ENCODE results near the gene RAPGEF4.

The RAPGEF4 gene

DNA sequence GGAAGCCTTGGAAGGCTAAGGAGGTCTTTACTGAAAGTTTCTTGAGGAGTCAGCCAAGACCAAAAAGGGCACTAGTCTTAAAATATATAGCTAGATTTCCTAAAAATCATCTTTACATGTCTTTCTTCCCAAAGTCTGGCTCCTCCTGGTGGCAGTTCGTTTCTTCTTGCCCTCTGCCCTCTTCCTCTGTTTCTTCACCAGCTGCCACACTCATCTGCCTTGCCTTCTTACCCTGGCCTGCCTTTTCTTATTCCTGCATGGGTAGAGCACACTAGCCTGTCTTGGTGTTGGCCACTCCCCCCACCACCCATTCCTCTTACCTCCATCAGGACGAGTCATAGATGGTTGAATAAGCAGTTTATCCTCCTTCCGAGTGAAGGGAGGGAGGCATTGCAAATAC is 129.8 kb downstream of the RAPGEF4 start:
- no peak for DNase-seq

DNA sequence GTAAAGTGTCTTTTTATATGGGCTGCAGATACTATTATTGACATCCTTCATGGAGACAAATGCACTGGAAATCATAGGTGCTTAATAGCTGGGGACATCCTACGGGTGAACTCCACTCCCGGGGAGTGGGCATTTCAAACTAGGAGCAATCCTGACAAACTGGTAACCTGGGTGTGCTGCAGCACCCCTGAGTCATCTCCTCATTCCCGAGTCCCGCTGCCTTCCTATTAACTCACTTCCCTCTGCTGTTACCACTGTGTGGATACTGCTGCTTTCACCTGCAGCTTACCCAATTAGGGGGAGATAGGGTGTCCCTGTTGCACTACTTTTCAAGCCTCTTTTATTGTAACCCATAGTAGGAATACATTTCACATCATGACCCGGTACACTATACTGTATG is 134.2 kb downstream of the RAPGEF4 start:
- DNase-seq = no peak

DNA sequence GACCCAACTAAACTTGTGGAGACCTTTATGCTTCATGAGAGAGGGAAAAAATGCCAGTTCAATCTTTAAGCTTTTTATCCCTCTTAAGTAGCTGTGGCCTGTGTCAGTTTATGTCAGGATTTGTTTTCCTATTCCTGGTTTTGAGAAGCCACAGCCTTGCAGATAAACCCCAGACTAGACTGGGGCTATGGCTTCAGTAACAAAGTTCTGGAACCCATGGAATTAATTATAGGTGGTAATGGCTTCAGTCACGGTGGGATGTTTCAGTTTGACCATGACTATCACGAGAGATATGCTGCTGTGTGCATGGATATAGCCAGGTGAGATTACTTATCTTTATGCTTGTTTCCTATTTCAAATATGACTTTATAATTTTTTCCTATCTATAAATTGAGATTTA is 134.8 kb downstream of the RAPGEF4 start:
- DNase-seq = no peak

DNA sequence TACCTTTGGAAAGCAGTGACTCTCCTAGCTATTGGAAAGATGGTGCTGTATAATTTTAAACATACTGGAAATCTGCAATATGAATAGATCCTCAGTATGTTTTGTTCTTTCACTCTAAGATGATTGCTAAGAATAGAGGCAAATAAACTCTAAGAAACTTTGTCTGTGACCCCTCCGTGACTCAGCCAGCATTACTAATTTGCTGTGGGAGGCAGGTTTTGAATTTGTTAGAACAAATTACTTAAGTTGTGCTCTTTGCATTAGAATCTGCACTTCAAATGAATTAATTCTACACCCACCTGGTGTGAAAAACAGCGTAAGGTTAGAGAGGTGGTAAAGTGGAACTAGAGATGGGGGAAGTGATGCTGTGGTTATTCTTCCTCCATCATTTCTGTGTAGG is 142.2 kb downstream of the RAPGEF4 start:
- no peak for DNase-seq

DNA sequence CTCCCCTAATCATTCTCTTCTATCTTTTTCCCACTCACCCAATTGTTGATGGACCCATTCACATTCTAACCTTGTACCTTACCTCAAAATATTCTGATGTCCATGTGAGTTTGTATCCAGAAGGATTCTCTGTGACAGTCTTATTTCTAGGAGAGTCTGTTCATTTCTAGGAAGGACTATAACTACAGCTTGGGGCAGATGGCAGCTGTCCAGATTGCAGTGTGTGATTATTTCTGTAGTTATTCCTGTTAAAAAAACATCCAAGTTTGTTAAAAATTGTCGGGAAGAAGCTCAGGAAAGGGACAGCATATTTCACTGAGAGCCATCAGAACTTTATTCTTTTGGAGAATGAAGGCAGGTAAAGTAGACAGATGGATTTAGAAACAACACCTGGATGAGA is 142.6 kb downstream of the RAPGEF4 start:
- DNase-seq = no peak

DNA sequence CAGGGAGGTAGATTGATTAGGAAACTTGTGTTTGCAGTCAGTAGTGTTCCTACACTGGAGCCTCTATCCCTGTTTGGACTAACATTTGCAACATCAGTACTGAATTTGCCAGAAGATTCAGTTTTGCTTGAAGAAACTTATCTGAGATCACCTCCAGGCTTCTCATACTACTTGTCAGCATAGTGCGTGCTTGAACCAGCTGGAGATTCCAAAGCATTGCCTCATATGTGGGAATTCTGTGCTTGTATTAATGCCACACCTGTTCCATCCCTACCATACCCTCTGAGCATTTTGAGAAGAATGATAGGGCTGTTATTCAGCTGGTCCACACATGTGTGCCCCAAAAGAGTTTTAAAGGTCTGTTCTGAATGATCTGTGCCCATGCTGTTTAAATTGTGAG is 148.7 kb downstream of the RAPGEF4 start:
- DNase-seq = no peak

DNA sequence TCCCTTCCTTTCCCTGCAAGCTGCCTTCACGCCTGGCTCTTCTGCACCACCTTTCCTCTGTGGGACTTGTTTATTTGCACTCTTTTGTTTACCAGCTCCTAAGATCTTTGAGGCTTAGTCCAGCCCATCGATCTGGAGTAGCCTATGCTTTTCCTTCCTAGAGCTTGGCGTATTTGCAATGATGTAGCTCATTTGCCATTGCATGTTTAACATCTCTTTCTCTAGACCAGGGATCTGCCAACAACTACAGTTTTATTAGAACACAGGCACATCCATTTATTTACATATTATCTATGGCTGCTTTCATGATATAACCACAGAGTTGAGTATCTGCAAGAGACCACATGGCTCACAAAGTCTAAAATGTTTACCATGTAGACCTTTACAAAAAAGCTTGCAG is 150.4 kb downstream of the RAPGEF4 start:
- DNase-seq = no peak

DNA sequence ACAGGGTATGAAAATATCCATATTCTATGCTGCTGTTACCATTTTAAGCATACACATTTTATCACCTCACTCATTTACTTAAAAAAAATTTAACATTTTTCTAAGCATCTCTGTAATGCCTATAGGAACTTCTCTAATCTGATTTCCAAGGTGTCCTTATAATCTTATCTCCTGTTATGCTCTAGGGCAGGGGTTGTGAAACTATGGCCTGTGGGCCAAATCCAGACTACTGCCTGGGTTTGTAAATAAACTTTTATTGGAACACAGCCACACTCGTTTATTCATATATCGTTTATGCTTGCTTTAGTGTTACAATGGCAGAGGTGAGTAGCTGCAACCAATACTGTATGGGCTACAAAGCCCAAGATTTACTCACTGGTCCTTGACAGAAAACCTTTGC is 151.6 kb downstream of the RAPGEF4 start:
- DNase-seq = no peak

DNA sequence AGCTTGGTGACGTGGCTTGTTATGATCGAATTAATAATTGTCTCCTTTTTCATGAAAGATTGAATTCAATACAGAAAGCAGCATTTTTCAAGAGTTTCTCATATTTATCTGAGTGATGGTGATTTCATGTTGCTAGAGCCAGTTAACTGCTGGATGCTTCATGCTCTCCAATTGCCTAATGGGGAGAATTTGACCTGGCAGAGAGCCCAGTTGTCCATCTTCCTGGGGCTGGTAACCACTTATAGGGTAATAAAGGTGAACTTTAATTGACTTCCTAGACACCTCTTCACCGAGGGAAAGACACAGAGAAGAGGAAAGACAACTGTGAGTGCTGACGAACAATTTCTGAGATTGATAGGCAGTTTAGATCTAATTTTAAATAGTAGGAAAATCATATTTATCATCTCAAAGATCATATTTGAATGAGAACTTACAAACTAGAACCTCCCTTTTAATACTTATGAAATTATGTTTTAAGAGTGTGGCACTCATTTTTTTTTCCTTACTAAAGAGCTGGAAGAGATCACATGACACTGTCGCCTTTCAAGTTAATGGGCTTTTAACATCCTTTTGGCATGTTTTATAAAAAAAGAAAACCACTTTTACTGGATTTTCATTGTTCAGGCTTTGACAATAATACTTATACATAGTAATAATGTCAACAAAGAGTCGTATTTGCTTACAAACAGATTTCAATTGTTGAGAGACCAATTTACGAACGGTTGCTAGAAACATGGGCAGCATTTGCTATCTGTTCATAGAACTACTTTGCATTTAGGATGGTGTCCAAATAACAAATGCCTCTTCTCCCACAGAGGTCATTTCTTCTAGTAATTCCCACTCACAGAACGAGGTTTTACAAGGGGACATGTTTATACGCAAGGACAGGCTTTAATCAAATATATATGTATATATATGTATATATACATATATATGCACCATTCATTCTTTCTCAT is 153.3 kb downstream of the RAPGEF4 start:
- peak; percentile 23 for DNase-seq

DNA sequence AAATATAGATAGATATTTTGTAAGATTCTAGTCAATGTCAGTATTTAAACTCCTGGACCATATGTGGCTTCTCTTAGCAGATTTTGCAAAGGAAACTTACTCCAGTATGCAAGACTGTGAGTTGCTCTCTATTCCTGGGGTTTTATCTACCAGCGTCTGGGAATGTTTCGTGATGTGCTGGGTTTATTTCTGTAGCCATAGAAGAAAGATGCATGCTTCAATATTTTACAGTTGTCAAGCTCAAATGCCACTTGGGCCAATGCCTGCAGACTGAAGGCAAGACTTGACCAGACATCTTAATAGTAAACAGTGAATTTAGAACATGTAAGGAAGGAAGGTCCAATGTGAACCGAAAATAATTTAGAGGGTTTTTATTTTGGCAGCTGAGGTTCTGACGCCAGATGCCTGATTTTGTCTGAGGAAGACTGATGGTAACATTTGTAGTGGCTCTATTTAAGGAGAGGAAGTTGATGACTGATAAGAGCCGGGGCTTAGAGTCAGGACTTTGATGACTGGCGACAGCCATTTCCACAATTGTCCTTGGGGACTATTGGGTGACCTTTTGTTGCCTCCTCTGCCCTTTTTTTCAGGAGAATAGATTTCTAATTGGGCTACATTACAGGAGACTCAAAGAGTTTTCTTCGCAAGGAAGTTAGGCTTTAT is 154.3 kb downstream of the RAPGEF4 start:
- no peak for DNase-seq

DNA sequence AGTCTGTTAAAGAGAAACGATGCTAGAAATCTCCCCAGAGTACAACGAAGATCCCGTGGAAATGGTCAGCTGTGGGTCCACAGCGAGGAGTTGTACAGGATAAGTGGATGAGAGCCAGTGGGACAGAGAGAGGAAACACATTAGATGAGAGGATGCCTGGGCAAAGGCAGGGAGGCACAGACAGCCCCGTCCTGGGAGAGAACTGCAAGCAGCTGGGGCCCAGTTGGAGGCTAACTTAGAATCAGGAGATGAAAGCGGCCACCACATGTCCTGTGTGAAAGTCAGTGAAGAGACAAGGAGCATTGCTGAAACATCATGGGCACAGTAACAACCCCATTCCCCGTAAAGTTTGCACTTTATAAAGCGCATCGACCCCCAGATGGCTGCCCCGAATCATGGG is 157.5 kb downstream of the RAPGEF4 start:
- no peak for DNase-seq

DNA sequence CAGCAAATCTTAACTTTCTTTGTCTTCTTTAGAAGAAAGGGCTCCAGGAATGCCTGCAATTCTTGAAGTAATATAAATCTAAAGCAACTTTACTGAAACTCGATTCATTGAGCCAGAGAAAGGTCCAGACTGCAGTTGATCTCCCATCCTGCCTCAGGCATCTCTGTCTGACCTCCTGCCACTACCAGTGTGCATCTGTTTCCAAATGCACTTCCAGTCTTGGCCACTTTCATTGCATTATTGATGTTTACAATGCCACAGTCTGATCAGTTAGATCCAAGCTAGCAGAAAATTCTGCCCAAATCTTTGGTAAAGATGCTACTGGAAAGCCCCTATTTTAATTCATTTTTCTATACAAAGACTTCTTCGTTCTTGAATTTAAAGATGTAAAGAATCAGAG is 158.0 kb downstream of the RAPGEF4 start:
- DNase-seq = no peak

DNA sequence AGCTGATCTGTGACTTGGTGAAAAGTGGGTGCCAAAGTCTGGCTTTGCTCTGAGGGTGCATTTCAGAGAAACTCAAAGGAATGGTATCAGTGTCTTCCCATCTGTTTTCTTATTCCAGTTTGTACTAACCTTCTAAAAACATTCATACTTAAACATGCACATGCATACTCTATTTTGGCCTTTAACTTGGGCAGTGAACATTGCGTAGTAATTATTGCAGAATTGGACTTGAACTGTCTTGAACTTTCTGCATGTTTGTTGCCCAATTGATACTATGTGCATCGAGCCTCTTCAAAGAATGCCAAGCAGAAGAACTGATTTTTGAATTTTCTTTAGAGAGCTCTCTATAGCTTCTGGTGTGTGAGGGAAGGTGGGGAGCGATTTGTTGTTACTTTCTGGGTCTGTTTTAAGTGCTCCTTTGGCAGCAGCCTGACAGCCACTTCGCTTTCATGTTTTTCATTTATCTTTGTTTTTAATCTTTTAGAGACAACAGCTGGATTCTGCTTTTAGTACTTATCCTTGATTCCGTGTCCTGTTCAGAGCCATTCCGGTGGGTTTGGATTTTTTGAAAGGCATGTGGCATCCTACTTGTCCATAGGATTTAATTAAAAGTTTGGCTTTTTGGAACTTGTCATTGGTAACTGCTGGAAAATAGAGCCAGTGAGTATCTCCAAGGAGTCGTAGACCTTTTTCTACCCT is 159.2 kb downstream of the RAPGEF4 start:
- DNase-seq = no peak

DNA sequence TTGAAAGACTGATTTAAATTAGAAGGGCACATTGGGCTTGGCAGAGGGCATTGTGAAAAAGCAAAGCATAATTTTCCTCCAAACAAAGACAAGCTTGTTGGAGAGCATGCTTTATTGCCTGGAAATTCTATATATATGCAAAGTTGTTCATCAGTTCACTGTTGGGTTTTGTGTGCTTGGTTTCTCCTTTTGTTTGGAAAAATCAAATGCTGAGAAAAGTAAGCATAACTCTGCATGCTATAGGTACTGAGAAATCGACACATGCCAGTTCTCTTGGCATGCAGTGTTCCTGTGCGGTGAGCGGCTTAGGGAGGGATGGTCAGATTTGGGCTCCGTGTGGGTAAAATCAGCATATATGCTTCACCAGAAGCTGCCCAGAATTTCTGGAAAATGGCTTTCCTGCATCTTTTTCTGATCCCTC is 161.0 kb downstream of the RAPGEF4 start:
- DNase-seq = no peak

DNA sequence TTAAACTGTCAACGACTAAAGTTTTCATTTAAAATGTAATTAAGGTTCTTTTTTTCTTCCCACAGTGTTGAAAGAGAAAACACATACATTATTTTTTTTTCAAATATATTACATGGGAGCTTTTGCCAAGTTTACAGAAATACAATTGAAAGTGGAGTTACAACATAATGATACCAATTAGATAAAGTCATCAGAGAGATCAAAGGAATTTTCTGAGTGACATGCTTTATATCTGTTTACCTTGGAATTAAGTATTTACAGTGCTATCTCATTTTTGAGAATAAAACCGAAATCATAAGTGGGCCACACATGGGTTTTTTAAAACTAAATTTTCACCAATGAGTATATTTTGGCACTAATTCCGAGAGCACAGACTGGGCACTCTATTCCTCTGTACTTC is 165.2 kb downstream of the RAPGEF4 start:
- no peak for DNase-seq

DNA sequence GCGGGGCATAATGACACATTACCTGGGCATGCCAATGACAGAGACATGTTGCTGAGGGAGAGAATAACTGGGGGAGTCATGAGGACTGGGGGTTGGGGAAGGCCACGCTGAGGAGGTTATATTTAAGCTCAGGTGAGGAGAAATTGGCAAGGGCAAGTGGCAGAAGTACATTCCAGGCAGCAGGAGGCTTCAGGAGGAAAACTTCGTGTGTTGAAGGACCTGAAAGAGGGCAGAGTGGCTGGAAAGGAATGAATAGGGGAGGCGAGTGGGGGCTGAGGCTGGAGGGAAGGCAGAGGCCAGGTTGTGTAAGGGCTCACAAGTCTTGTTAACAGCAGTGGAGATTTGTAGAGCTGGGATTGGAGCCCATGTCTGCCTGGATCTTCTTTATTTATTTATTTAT is 166.3 kb downstream of the RAPGEF4 start:
- no peak for DNase-seq

DNA sequence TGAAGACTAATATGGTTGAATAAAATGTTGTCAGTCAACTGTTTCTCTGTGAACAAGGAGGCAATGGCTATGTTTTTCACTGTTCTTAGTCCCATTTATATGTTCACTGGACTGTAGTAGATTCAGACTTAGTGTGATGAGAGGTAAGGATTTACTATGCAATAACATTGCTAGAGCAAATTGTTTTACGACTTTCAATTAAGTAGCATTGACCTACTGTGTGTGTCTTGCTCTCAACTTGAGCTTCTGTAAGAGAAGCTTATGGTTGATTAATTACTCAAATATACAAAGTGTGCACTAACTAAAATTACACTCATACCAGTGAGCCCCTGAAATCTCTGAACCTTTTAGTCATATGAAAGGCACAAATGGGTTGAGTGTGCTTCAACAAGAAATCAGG is 168.6 kb downstream of the RAPGEF4 start:
- no peak for DNase-seq

DNA sequence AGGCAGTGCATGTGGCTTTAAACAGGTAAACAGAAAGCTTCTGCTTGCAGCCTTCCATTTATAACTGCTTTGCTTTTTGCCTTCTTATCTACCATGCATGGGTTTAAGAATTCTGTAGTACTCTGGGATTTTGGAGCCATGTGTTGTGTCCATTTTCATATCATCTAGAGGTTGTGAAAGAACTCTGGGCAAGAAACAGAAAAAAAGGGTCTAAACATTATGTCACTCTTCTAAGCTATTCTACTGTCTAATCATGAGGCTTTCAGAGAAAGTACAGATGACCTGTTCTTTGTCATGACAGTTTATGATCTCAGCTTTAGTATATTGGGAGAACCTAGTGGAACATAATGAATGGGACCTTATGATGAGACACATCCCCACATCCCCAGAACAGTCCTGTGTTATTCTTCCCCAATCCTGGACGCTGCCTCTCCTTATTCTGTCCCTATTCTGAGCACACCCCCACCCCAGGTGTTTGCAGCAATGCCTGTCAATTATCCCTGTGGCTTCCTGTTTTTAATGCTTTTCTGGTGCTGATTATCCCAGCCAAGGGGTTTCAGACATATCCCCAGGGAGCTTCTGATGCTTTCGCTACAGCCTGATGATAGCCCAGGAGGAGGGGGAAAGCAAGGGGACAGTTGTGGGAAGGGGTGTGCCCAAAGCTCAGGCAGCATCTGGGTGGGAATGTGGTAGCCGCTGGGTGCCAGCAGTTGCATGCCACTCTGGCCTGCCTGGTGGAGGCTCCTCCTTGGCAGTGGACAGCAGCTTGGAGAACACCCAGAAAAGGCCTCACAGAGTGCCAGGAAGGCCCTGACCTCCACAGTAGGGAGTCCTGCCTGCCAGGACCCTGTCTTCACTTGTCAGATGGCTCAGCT is 170.5 kb downstream of the RAPGEF4 start:
- no peak for DNase-seq

DNA sequence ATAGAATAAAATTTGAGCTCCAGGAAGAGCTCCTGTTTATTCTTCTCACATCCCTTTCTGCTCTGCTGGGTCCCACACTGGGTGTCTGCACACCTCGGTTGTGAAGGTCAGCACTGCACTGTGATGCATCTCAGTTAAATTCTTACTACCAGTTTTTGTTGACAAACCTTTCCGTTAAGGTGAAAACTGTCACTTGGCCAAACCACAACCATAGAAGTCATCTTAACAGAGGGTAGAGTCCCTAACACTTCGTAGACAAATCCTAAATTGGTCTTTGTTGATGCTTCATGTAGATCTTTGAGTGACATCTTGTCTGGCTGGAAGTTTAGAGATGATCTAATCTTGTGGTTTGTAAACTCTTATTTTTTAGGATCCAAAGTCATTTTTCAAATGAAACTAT is 172.6 kb downstream of the RAPGEF4 start:
- no peak for DNase-seq

DNA sequence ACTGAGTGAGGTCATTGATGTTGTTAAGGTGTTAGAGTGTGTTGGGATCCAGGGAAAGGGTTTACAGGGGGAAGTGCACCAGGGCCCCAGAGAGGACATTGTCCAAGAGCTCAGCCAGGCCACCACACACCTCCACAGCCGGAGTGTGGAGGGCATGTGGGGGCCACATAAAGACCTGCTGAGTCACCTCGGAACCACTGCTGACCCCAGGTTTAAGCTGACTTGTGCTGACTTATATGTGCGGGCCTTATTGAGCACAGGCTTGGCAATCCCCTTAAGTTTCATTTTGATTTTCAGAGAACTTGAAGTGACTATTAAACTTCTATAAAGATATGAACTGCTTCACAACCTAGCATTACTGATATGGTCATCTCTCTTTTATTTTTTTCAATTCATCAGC is 173.8 kb downstream of the RAPGEF4 start:
- DNase-seq = no peak

DNA sequence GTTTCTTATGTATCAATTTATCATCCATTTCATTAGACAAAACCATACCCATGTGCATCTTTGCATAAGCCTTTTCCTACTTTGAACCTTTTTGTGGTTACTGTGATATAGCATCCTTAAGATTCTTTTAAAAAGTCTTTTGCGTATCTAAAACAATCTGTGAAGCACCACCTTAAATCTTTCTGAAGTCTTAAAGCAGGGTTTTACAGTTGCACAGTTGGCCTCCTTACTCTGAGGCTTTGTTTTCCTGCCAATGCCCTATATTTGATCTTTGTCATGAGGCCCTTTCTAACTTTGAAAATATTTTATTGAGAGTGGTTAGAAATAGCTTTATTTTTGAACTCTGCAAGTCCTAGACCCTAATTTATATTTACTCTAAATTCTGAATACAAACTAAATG is 176.6 kb downstream of the RAPGEF4 start:
- no peak for DNase-seq

DNA sequence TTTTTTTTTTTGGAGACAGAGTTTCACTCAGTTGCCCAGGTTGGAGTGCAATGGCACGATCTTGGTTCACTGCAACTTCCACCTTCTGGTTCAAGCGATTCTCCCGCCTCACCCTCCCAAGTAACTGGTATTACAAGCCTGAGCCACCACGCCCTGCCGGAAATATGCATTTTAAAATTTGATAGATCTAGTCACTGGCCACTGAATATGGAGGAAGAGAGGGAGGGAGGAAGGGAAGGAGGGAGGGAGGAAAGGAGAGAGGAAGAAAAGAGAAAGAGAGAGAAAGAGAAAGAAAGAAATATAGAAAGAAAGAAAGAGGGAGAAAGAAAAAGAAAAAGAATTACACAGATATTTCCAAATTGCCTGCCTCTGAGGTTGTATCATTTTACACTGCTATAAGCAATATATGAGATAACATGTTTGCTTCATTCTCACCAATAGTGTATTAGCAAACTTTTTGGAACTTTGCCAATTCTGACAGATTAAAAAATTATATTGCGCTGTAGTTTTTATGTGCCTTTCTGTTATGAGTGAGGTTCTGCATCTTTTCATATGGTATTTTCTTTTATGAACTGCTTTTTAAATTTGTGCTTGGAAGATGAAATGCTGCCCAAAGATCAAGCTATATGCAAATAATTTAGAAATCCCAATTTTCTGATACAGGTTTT is 178.8 kb downstream of the RAPGEF4 start:
- DNase-seq = no peak

All from NCI-H774 (cell line).